GM12875 (cell line): ENCODE results near the gene FAM50A.

Experiments used
- H3K4me3 ChIP-seq: one replicate; pipeline ENCODE4 v1.5.1; 2011; ENCODE audit warnings: low read depth, low read length, control low read depth
- TF ChIP-seq, protein P1 (sequence below): IDR thresholded peaks from 2 replicates; pipeline ENCODE4 v1.5.1; 2011; ENCODE audit warnings: low read depth, mild to moderate bottlenecking, control low read depth, inconsistent platforms, low read length, moderate library complexity, borderline replicate concordance; ENCODE audit not compliant: insufficient read depth

The FAM50A gene

DNA sequence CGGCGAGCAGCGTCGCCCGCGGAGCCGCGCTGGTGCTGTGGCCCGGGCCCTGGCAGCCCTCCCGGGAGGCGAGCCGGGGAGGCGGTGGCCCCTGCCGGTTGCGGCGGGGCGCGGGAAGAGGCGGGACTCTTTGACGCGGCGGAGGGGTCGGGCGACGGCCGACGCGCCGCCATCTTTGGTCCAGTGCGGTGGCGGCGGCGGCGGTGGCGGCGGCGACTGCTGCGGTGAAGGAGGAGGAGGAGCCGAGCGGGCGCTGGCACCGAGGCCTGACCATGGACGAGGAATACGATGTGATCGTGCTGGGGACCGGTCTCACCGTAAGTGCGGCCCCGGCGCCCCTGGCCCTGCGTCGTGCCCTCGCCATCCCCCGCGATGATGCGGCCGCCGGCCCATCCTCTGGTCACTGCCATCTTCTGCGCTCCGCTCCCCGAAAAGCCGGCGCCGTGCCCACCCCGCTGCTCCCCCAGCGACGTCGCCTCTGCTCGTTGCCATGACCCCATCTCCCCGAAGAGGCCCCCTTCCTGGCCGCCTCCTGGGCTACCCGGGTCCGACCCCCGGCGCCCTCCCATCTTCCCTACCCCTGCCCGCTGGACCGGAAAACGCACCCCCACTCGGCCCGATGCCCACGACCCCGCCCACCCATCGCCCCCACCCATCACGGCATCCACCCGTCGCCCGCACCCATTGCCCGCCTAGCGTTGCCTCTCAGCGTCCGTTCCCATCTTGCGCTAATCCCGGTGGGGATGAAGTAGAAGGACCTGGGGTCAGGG, 6.8 kb upstream of the FAM50A start, which contains the start of gene GDI1:
GDI1 (plus strand) TSS at position 172 of the 770 bp plus-strand sequence; CDS start at position 273, 101 bp downstream.
- peak within 1 kb of the TSS; percentile 82 for H3K4me3 ChIP-seq
- TF ChIP-seq, protein P1, sequence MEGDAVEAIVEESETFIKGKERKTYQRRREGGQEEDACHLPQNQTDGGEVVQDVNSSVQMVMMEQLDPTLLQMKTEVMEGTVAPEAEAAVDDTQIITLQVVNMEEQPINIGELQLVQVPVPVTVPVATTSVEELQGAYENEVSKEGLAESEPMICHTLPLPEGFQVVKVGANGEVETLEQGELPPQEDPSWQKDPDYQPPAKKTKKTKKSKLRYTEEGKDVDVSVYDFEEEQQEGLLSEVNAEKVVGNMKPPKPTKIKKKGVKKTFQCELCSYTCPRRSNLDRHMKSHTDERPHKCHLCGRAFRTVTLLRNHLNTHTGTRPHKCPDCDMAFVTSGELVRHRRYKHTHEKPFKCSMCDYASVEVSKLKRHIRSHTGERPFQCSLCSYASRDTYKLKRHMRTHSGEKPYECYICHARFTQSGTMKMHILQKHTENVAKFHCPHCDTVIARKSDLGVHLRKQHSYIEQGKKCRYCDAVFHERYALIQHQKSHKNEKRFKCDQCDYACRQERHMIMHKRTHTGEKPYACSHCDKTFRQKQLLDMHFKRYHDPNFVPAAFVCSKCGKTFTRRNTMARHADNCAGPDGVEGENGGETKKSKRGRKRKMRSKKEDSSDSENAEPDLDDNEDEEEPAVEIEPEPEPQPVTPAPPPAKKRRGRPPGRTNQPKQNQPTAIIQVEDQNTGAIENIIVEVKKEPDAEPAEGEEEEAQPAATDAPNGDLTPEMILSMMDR, result no peak

GRCh38 chrX:154437971-154438893, 5.7 kb upstream of the FAM50A start:
- TF ChIP-seq, protein P1, result no peak

GRCh38 chrX:154439841-154440240, 4.1 kb upstream of the FAM50A start:
- no peak overlapping the region for H3K4me3 ChIP-seq
- TF ChIP-seq, protein P1, result no peak

More at GRCh38 chrX:154437971-154438893, 5.7 kb upstream of the FAM50A start:
- peak overlapping the region; percentile 82 for H3K4me3 ChIP-seq

DNA sequence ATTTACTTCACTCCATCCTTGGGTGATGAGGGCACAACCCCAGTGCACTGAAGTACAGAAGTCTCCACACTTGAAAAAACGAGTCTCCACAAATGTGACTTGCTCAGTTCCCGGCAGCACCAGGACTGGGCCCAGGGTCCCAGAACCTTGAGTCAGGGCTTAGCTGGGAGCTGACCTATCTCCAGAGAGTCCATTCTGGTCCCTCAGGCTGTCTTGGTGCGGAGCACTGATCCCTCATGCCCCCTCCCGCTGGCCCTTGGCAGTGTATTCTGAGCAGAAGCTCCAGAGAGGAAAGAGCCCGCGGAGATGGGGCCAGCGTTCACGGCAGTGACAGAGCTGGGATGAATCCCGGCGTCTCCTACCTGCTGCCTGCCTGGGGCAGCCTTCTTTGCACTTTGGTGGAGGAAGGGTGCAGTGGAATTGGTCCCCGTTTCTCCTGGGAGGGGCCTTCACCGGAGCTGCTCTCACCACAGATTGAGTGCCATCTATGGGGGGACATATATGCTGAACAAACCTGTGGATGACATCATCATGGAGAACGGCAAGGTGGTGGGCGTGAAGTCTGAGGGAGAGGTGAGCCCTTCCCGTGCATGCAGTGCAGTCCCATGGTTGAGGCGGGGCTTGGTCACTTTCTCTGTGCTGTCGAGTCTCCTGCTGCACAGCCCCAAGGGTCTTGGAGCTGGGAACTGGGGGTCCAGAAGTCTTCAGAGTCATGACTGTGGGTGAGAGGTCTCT, 3.2 kb upstream of the FAM50A start:
- TF ChIP-seq, protein P1, result no peak
- no peak overlapping the region for H3K4me3 ChIP-seq

- TF ChIP-seq, protein P1, result no peak
- no peak overlapping the region for H3K4me3 ChIP-seq
Measured at GRCh38 chrX:154441564-154441963, 2.4 kb upstream of the FAM50A start.

DNA sequence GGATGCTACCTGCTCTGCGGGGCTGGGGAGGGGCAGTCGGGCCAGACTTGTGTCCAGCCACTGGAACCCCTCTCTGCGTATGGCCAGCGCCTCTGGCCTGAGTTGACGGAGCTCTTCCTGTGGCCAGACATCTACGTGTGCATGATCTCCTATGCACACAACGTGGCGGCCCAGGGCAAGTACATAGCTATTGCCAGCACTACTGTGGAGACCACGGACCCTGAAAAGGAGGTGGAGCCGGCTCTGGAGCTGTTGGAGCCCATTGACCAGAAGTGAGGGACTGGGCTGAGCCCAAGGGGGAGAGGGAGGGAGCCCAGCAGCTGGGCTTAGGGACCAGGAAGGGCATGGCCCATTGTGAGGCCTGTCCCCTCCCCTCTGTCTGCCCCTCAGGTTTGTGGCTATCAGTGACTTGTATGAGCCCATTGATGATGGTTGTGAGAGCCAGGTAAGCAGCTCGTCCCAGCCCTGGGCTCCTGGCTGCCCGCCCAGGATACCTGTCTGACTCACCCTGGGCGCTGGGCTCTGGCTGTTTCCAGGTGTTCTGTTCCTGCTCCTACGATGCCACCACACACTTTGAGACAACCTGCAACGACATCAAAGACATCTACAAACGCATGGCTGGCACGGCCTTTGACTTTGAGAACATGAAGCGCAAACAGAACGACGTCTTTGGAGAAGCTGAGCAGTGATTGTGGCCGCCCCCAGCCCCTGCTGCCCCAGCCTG, 1.8 kb upstream of the FAM50A start:
- TF ChIP-seq, protein P1, result no peak
- H3K4me3 ChIP-seq, result no peak overlapping the region
